ENCODE results near the gene GOLGA6A.

GRCh38 chr15:74032606-74033561 lies 49.5 kb downstream of the GOLGA6A start:
- no peak for TF ChIP-seq CTCF (IDR thresholded peaks at IDR 0.05; ENCODE audit: low read depth, low read length)
- TF ChIP-seq POLR2A (IDR thresholded peaks at IDR 0.05; ENCODE audit: extremely low read depth, insufficient read length) = no peak
